COLO668 (cell line): ENCODE results near the gene RNPS1.

Experiments used
- DNase-seq: peaks from one replicate; lab custom pipeline; 2025; ENCODE audit not compliant: unreplicated experiment; lab: John Stamatoyannopoulos, UW

Gene RNPS1

GRCh38 chr16:2216330-2216729 is 51.6 kb downstream of the RNPS1 start:
- DNase-seq, result no peak

- DNase-seq, result no peak
Observed at GRCh38 chr16:2214719-2214968, 53.3 kb downstream of the RNPS1 start, which contains the start of gene PGP. Gene PGP, minus strand, starts transcription at chr16:2214840. Its CDS starts 63 bp downstream, at chr16:2214777.

GRCh38 chr16:2213817-2214718 is 53.9 kb downstream of the RNPS1 start:
- peak; percentile 49 for DNase-seq

- peak; percentile 32 for DNase-seq
Observed at GRCh38 chr16:2212362-2213324, 55.3 kb downstream of the RNPS1 start.

- DNase-seq, result no peak
Observed at GRCh38 chr16:2211923-2212347, 56.0 kb downstream of the RNPS1 start.

GRCh38 chr16:2210386-2211365 is 57.2 kb downstream of the RNPS1 start, which contains the start of gene BRICD5:
Gene BRICD5, minus strand, starts transcription at chr16:2210863. Its CDS starts 30 bp downstream, at chr16:2210833.
- no peak for DNase-seq

- DNase-seq, result no peak
Observed at GRCh38 chr16:2210009-2210332, 58.0 kb downstream of the RNPS1 start.

- peak; percentile 16 for DNase-seq
Observed at GRCh38 chr16:2209258-2210008, 58.5 kb downstream of the RNPS1 start.

- no peak for DNase-seq
Observed at GRCh38 chr16:2208772-2209171, 59.2 kb downstream of the RNPS1 start.

- DNase-seq, result no peak
Observed at GRCh38 chr16:2208308-2208707, 59.6 kb downstream of the RNPS1 start.

- DNase-seq, result no peak
Observed at GRCh38 chr16:2207872-2208271, 60.1 kb downstream of the RNPS1 start.

- DNase-seq, result no peak
Observed at GRCh38 chr16:2206780-2207433, 61.0 kb downstream of the RNPS1 start.

- no peak for DNase-seq
Observed at GRCh38 chr16:2206420-2206779, 61.5 kb downstream of the RNPS1 start.

GRCh38 chr16:2205967-2206313 is 62.0 kb downstream of the RNPS1 start:
- peak; percentile 53 for DNase-seq

GRCh38 chr16:2205104-2205966 is 62.6 kb downstream of the RNPS1 start, which contains the start of gene MLST8:
Gene MLST8, plus strand, starts transcription at chr16:2205454. Its CDS starts 632 bp downstream, at chr16:2206086.
- peak; percentile 91 for DNase-seq

GRCh38 chr16:2204416-2205103 is 63.4 kb downstream of the RNPS1 start:
- DNase-seq, result no peak
